Smooth muscle cell of the brain vasculature (primary cell): Measurements from ENCODE around the gene STK11IP.

Experiments
- DNase-seq: peaks from one replicate; pipeline ENCODE4 v3.0.0-alpha.2; 2012; ENCODE audit warnings: low read depth, low spot score

The STK11IP gene, protein sequence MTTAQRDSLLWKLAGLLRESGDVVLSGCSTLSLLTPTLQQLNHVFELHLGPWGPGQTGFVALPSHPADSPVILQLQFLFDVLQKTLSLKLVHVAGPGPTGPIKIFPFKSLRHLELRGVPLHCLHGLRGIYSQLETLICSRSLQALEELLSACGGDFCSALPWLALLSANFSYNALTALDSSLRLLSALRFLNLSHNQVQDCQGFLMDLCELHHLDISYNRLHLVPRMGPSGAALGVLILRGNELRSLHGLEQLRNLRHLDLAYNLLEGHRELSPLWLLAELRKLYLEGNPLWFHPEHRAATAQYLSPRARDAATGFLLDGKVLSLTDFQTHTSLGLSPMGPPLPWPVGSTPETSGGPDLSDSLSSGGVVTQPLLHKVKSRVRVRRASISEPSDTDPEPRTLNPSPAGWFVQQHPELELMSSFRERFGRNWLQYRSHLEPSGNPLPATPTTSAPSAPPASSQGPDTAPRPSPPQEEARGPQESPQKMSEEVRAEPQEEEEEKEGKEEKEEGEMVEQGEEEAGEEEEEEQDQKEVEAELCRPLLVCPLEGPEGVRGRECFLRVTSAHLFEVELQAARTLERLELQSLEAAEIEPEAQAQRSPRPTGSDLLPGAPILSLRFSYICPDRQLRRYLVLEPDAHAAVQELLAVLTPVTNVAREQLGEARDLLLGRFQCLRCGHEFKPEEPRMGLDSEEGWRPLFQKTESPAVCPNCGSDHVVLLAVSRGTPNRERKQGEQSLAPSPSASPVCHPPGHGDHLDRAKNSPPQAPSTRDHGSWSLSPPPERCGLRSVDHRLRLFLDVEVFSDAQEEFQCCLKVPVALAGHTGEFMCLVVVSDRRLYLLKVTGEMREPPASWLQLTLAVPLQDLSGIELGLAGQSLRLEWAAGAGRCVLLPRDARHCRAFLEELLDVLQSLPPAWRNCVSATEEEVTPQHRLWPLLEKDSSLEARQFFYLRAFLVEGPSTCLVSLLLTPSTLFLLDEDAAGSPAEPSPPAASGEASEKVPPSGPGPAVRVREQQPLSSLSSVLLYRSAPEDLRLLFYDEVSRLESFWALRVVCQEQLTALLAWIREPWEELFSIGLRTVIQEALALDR

DNA sequence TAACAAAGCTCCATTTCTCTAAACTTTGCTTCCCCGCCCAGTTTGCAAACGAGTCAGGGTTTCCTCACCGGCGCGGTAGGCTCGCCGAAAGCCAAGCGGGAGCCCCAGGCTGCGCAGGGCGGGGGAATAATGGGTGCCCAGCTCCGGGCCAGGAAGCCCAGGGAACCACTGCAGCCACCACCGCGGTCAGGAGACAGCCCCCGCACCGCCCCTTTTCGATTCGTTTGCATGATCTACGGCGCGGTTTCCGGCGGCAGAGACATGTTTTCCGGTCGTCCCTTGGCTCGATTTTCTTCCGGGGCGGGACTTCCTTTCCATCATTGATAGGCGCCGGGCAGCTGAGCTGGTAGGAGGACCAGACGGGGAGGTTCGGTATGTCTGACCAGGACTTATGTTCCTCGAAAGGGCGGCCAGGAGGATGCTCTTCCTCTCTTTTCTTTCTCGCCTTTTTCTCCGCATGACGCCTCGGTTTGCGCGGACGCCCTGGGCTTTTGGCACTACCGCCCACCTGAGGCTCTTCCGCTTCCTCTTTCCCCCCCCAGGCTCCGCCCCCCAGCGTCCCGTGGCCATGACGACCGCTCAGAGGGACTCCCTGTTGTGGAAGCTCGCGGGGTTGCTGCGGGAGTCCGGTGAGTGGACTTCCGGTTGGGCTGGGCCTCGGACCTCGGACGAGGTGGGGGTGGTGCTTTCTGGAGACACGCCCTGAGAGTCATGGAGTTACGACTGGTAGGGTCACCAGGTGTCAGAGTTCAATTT is at the start of gene STK11IP:
TSS of gene STK11IP (plus strand) at position 306 of the 756 bp plus-strand sequence. CDS start at position 569, 263 bp downstream.
- DNase-seq: peak; percentile 91

DNA sequence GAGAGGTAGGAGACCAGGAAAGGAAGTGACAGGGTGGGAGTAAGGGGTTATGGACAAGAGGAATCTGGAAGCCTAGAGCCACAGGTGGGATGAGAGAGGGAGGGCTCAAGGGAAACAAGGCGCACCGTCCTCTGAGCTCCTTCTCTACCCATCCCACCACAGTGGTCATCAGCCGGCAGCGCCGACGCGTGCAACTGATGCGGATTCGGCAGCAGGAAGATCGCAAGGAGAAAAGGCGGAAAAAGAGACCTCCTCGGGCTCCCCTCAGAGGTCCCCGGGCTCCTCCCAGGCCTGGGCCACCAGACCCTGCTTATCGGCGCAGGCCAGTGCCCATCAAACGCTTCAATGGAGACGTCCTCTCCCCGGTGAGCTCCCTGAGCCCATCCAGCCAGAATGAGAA is 48.7 kb upstream of the STK11IP start:
- no peak for DNase-seq

DNA sequence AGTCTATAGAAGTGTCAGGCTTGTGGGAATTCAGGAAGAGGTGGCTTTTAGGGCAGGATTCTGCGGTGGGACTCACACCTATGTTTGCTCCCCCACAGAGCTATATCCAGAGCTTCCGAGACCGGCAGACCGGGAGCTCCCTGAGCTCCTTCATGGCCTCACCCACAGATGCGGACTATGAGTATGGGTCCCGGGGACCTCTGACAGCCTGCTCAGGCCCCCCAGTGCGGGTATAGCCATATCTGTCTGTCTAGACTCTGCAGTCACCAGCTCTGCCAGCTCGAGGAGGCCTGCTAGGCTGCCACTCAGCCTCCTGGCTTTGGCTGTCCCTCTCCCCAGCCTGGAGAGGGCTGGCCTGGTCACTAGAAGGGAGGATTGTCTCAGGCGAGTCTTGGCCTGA is 48.0 kb upstream of the STK11IP start:
- DNase-seq: no peak

DNA sequence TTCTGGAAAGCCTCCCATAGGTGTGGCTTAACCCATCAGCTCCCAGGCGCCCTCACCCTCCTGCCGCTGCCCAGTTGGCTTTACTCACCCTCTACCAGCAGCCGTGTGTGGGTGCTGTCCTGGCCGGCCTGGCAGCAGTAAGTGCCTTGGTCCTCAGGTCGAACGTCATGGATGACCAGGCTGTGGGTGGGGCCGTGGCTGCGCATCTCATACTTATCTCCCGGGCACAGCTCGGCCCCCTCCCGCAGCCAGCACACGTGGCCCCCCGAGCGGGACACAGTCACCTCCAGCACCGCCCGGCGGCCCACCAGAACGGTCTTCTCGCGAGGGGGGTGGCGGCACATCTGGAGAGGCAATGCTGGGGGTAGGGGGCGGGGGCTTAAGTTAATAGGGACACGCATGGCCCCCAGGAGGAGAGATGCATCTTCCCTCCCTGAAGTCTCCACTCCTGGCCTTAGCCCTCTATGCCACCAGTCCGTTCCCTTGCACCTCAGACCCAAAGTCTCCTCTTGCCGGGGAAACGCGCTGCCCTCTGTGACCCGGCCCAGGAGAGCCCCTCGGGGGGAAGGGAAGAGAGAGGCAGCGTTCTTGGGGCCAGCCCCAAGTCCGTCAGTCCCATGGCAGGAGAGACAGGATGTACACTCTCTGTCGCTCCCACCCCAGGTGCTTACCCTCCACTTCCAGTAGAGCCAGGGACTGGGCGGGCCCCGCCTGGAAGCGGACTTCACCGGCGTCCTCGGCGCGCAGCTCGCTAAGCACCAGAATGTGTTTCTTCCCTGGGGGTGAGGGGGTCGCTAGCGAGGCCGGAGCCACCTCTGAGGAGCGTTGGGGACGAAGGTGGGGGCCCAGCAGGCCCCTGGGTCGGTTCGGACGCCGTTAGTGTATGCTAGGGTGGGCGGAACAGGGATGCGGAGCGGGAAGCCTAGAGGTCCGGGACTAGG is 45.9 kb upstream of the STK11IP start:
- no peak for DNase-seq

DNA sequence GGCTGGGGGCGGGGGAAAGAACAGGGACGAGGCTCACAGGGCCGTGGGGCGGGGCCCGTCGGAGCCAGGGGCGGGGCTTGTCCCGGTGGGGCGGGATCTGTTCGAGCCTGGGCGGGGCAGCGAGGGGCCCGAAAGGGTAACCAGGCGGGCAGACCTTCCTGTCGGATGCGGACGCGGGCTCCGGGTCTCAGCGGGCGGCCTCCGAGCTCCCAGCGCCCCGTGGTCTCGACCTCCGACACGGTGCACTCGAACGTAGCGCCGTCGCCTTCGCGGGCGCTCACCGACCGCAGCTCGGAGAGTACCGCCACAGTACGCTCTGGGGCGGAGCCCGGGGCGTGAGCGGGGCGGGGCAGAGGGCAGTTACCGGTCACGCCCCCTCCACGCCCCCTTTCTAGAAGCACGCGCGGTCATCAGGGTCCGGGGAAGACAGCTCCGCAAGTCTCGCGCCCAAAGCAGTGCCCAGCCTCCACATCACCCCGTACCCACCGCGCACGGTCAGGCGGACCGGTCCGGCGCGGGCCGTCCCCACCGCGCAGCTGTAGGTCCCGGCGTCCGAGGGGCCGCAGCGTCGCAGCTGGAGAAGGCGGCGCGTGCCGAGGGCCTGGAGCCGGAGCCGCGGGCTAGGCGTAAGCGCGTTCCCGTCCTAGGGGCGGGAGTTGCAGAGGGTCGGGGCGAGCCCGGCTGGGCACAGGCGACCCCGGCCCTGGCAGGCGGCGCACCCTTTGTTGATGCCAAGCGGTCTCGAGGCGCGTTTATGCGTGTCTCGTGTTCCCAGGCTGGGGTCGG is 45.1 kb upstream of the STK11IP start:
- peak; percentile 46 for DNase-seq

DNA sequence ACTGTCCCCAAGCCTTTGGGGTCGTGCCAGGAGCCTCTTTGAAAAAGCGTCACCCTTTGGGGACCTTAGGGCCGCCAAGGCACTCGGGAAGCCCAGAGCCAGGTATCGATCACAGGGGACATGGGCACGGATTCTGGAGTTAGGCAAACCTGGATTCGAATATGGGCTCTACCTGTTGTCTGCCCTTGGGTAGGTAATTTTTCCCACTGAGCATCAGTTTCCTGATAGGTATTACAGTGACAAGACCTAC is 44.6 kb upstream of the STK11IP start:
- DNase-seq: no peak

DNA sequence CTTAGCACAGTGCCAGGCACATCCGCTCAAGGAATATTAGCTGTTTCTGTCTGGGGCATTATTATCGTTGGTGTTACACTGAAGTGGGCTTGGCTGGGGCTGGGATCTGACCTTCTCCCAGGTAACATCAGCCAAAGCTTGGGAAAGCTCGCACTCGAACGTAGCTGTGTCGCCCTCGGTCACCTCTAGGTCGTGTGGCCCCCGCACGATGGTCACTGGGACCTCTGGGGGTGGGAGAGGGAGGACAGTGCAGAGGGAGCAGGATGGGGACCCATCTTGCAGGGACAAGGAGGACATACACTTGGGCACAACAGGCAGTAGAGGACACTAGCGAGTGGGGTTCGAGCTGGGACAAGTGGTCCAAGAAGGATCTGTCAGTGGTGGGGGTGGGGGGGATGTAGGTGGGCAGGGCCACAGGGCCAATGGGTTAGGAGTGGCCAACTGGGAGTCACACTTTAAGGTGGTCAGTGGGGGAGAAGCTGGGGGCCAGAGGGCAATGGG is 44.1 kb upstream of the STK11IP start:
- no peak for DNase-seq

DNA sequence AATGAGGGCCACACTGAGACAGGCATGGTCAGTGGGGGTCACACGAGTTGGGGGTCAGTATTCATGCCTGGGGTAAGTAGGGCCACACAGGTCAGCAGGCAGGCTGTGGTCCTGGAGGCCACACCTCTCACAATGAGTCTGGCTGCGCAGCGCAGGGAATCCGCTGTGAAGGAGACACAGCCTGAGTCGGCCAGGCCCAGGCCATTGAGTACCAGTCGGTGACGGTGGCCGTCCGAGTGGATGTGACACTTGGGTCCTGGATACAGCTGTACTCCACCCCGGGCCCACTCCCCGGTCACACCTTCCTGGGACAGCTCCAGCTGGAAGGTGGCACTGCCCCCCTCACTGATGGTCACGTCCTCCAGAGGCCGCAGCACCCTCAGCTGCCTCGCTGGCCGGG is 43.3 kb upstream of the STK11IP start:
- DNase-seq: no peak

DNA sequence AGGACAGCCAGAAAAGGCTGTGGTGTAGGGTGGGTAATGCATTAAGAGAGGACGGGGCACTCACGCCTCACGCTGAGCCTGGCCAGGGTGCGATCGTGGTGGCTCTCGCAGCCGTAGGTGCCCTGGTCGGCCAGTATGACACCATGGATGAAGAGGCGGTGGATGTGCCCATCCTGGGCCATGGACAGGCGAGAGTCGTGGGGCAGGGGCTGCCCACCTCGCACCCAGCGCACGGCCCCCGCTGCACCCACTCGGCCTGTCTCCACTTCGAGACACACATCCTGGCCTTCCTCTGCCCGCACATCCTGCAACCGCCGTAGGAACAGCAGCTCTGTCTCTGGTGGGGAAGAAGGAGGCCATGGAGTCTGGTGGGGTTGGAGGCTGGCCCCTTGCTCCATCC is 41.7 kb upstream of the STK11IP start:
- DNase-seq: no peak

DNA sequence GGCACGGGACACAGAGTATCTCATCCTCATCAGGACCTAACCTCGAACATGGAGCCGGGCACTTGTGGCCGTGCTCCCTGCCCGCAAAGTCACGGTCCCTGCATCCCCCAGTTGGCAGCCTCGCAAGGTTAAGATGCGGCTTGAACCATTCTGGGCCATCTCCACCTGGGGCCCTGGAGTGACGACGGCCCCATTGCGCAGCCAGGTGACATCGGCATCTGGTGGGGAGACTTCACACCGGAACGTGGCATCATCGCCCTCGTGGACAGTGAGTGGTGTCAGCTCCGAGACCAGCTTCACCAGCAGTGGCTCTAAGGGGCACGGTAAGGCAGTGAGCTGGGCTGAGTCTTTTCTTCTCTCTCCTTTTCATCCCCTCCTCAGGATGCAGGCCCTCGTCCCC is 41.2 kb upstream of the STK11IP start:
- DNase-seq: no peak

DNA sequence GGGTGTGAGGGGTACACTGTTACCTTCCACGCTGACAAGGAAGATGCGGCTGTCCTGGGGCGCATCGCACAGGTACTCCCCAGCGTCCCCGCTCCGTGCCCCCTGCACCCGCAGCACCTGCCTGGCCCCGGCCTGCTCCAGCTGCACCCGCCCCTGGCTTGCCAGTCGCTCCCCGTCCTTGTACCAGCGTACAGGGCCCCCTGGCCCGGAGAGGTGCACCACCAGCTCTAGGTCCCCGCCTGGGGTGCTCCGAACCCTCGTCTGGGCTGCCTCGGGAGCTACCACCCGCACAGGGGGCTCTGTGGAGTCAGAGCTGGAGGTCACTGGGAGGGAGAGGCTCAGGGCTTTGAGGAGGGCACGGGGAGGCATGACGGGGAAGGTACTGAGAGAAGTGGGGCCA is 40.3 kb upstream of the STK11IP start:
- no peak for DNase-seq

DNA sequence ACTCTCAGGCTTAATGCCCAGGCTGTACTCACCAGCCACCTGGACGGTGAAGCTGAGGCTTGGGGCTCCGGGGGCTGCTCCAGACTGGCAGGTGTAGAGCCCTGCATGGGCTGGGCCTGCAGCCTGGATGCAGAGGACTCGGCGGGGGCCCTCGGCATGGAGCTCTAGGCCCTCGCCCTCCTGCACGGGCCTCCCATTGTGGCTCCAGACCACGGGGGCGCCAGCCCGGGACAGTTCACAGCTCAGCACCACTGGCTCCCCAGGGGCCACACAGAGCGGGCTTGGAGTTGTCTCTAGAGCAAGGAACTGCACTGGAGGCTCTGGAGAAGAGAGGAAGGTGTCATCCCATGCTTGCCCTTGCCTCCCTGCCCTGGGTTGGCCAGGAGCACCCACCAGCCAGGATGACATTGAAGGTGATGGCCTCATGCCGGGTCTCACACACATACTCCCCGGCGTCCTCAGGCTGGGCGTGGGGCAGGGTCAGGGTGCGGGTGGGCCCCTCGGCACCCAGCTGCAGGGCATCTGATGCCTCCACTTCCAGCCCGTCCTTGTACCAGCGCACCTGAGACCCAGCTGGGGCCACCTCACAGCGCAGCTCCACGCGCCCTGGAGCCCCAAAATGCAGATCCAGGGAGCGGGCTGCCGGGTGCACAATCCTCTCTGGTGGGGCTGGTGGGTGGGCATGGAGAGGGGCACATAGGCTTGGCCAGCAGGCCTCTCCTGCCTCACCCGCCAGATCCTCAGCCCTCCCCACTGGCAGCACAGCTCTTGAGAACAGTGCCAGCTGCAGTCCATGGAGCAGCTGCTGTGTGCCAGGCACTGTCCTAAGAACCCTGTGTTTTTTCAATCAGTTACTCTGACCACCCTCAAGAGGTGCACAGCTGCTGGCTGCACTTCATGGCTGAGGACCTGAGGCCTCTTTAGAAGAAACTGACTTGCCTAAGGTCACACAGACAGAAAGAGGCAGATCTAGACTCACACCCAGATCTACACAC is 39.6 kb upstream of the STK11IP start:
- DNase-seq: no peak

DNA sequence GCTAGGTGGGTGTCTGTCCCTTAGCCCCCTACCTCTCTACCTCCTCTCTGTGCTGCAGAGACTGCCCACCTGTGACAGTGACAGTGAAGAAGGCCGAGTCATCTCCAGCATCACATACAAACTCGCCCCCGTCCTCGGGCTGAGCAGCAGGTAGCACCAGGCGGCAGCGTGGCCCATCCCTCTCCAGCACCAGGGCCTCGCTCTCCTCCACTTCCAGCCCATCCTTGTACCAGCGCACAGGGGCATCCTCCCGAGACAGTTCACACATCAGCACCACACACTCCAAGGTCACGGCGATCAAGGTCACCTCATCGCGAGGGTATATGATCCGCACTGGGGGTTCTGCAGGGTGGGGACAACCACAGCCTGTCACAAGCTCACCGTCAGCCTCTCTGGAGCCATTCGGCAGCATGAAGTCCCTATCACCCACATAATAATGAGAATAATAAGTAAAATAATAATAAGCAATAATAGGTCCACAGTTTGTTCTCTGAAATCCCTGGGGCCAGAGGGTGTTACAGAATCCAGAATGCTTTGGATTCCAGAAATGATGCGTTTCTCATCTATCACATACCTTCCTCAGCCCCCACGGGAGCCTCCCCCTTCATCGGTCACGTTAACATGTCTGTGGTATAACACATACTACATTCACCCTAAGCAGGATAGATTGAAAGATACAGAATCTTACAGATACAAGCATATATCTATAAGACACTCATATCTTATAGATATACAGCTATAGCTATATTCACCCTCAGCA is 38.3 kb upstream of the STK11IP start:
- no peak for DNase-seq

DNA sequence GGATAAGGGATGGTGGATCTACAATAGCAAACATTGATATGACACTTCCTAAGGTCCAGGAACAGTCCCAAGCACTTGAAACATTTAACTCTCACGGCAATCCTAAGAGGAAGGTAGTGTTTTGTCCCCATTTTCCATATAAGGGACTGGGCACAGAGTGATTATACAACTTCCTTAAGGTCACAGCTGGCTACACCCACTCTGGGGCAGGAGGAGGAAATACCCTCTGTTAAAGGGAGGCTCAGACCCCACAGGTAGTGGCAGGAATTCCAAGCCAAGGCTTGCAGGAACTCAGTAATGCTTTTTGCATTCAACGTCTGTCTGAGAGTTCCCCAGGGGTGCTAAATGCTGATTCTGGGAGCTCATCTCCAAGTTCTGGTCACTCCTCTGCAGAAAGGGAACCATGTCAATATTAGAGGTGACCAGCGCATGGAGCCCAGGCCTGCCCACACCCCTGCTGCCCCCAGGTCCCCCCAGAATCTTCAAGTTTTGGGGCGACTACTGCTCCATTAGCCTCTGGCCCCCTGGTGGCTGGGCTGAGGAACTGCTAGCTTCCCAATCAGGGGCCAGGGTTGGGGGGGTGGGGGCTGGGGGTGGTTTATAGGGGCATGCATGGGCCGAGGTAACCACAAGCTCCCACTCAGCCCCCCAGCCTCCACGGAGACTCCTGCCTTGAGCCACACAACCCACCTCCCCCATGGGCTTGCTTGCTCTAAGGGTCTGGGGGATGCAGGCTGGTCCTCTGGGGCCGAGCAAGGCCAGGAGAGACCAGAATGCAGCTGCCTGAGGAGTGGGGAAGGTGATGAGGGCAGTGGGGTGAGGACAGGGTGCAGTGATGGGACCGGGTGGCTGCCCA is 37.4 kb upstream of the STK11IP start:
- no peak for DNase-seq

DNA sequence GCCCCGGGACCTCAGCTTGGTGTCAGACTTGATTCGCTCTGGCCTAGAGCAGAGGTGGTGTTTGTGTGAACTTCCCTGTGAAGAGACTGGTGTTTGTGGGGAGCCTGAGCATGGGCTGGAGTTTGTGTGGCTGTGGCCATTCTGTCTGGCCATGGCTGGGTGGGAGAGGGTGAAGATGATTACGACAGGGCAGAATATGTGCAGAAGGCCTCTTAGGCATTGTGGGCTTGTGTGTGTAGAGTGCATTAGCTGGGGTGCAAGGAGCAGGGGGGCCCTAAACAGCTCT is 36.8 kb upstream of the STK11IP start:
- no peak for DNase-seq

DNA sequence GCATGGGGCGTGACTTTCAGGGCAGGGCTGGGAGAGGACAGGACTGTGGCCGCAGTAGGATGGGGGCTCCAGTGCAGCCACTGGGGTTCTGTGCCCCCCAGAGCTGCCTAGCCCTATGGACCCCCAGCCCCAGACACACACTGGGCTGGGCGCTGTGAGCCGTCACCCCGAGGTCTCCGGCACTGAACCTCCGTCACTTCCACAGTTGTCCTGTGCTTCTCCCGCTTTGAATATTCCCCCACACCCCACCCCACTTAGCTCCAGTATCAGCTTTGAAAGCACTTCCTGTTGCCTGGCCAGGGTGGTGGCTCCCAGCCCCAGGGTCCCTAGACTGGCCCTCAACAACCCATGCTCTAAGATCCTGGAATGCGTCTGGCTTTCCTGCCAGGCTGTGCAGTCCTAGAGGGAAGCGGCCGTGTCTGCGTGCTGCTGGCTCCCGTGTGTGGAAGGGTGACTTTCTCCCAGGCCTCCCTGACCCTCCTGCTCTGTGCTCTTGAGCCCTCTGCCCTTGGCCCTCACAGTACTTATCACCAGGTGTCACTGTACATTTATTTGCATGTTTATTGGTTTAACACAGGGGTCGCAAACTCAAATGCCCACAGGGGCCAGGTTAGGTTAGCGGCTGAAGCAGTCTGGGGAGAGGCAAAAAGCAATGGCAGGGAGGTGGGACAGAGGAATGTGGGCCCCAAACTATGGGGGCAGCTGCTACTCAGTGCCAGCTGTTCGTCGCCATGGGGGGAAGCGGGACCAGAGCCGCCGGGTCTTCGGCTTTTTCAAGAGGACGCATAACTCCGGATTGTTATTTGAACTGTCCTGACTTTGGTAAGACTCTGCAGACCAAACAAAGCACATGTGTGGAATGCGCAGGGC is 36.2 kb upstream of the STK11IP start:
- no peak for DNase-seq
